Colonic mucosa (tissue), 4 donors: ENCODE results near the gene GPI. TPM values are rescaled to one million over a fixed set of nuclear protein-coding genes. Genes with fewer than 3 reads are reported as not detected.

Source experiments
- DNase-seq: peaks from one replicate; pipeline ENCODE4 v3.0.0-alpha.2; 2020
- H3K27ac ChIP-seq: fragments of 200-600 bp; one replicate; pipeline ENCODE4 v1.8.0; 2021
- H3K27me3 ChIP-seq: fragments of 200-600 bp; one replicate; pipeline ENCODE4 v1.8.0; 2021
- H3K36me3 ChIP-seq: fragments of 200-600 bp; one replicate; pipeline ENCODE4 v1.8.0; 2021
- H3K4me1 ChIP-seq: fragments of 200-600 bp; one replicate; pipeline ENCODE4 v1.8.0; 2021; ENCODE audit warnings: mild to moderate bottlenecking
- H3K4me3 ChIP-seq: fragments of 200-600 bp; one replicate; pipeline ENCODE4 v1.8.0; 2021
- H3K9ac ChIP-seq, 2 donors: one replicate each; pipeline ENCODE4 v1.7.0; 2013; ENCODE audit warnings: control low read depth in 2 of 2, low read depth in 2 of 2, low read length in 2 of 2
- H3K9me3 ChIP-seq: fragments of 200-600 bp; one replicate; pipeline ENCODE4 v1.8.0; 2021
- CTCF ChIP-seq: fragments of 200-600 bp; IDR thresholded peaks from one replicate; pipeline ENCODE4 v1.8.0; 2022; ENCODE audit warnings: antibody characterized with exemption, mild to moderate bottlenecking
- intact Hi-C: fragments of 100-400 bp; cut with DNase I; formaldehyde crosslinking; loops from one replicate; pipeline ENCODE4 v1.14.1; 2022
- total RNA-seq, 2 donors: library from RNA; stranded (reverse); fragmentation: NEBNext Ultra II Directional in 1 of 2; extraction: Animal tissue kit (Norgen Biotek cat#: 25700) in 1 of 2; gene quantifications; one replicate each; pipeline ENCODE4 v1.2.1, GENCODE V29; 2021
- donor health status: healthy.
- donor health status: DM: no; HTN: no; CAD: no.
- donor health status: DM: no; HTN: no; CAD: no.

Gene GPI
- total RNA-seq, 2 donors from 2014 or later: 470 to 592 TPM

- H3K36me3 ChIP-seq: peaks cover 19% of the 10 kb centered on the region
- no peaks in the 10 kb centered on the region for H3K4me1 ChIP-seq
- intact Hi-C loops: no loop called here
- H3K9ac ChIP-seq: no peak overlapping the region
- H3K9me3 ChIP-seq: no peaks in the 10 kb centered on the region
- no peaks in the 10 kb centered on the region for H3K27me3 ChIP-seq
- no peak for TF ChIP-seq CTCF
- H3K27ac ChIP-seq: no peak overlapping the region
- no peak for DNase-seq
- no peak overlapping the region for H3K4me3 ChIP-seq
These were observed 21.2 kb upstream of the GPI start for GRCh38 chr19:34343751-34344150.

GRCh38 chr19:34345947-34346351 is 19.0 kb upstream of the GPI start:
- intact Hi-C loops: no loop called here
- H3K9me3 ChIP-seq: no peaks in the 10 kb centered on the region
- no peak overlapping the region for H3K4me3 ChIP-seq
- no peak overlapping the region for H3K27ac ChIP-seq
- no peaks in the 10 kb centered on the region for H3K27me3 ChIP-seq
- peak; percentile 81 for DNase-seq
- H3K4me1 ChIP-seq: no peaks in the 10 kb centered on the region
- no peak overlapping the region for H3K9ac ChIP-seq
- TF ChIP-seq CTCF: peak; percentile 86
- H3K36me3 ChIP-seq: peaks cover 13% of the 10 kb centered on the region

GRCh38 chr19:34347561-34348165 is 17.3 kb upstream of the GPI start:
- Histone ChIP-seq H3K27me3 (no peaks in the 10 kb centered on the region), H3K36me3 (peaks cover 2% of the 10 kb centered on the region), H3K4me1 (no peaks in the 10 kb centered on the region), H3K9ac (no peak overlapping the region), H3K27ac (no peak overlapping the region), H3K9me3 (no peaks in the 10 kb centered on the region), H3K4me3 (no peak overlapping the region)
- intact Hi-C loops: no loop called here
- no peak for TF ChIP-seq CTCF
- DNase-seq: no peak

GRCh38 chr19:34348899-34349487 is 16.0 kb upstream of the GPI start:
- Histone ChIP-seq H3K4me1 (no peaks in the 10 kb centered on the region), H3K9me3 (no peaks in the 10 kb centered on the region), H3K4me3 (no peak overlapping the region), H3K9ac (no peak overlapping the region), H3K36me3 (no peaks in the 10 kb centered on the region), H3K27ac (no peak overlapping the region), H3K27me3 (no peaks in the 10 kb centered on the region)
- TF ChIP-seq CTCF: no peak
- intact Hi-C loops: no loop called here
- no peak for DNase-seq

GRCh38 chr19:34350161-34350561 is 14.8 kb upstream of the GPI start:
- TF ChIP-seq CTCF: no peak
- DNase-seq: no peak
- no peaks in the 10 kb centered on the region for H3K36me3 ChIP-seq
- H3K9ac ChIP-seq: no peak overlapping the region
- H3K4me3 ChIP-seq: no peak overlapping the region
- H3K27me3 ChIP-seq: no peaks in the 10 kb centered on the region
- H3K4me1 ChIP-seq: no peaks in the 10 kb centered on the region
- intact Hi-C loops: no loop called here
- no peaks in the 10 kb centered on the region for H3K9me3 ChIP-seq
- H3K27ac ChIP-seq: no peak overlapping the region
